ENCODE results near the gene TRIM28.

The TRIM28 gene

DNA sequence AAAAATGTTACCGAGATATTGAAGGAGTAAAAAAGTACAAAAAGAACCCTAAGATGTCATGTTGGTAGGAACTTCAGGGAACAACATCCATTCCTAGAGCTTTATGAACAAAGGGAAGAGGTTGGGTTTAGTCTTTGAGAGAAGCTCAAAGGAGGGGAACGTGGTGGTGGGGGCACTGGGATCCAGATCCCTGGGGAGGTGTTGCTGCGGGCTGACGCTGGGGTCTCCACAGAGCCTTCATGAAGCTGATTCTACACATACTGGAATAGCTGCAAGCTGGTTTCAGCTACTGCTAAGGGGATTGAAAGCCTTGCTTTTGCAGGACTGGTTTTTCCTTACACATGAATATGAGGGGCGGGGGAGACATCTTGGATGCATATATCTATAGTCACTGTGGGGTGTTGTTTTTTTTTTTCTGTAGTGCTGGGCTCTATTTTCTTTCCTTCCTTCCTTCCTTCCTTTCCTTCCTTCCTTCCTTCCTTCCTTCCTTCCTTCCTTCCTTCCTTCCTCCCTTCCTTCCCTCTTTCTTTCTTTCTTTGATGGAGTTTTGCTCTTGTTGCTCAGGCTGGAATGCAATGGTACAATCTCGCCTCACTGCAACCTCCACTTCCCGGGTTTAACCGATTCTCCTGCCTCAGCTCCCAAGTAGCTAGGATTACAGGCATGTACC, 35.7 kb downstream of the TRIM28 start:
- DNase-seq = peak in 1 of 3 donors; percentile 5

DNA sequence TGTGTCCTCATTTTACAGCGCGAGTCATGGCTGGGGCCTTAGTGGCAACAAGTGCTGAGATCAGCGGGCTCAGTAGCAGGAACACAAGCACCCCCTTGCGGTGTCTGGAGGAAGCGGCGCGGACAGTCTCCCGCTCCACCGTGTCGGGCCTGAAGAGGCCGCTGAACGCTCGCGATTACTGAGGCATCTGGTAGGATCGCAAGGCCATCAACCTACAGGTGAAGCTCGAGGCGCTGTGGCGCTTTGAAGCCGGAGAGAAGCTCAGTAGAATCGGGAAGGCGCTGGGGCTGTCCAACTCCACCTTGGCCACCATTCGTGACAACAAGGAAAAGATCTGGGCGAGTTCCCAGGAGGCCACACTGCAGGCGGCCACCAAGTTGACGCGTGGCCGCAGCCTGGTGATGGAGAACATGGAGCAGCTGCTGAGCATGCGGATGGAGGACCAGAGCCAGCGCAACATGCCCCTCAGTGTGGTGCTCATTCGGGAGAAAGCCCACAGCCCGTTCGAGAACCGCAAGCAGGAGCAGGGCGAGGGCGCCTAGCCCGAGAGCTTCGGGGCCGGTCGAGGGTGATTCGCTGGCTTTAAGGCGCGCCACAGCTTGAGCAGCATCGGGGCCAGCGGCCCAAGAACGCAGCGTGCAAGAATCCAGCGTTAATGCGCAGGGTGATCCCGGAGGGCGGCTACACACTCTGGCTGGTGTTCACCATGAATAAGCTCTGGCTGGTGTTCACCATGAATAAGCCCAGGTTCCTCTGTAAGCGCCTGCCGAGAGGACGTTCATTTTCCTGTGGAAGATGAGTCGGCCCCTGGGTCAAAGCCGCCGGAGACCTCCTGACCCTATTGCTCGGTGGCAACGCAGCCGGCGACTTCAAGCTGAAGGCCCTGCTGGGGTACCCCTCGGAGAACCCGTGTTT, 37.6 kb downstream of the TRIM28 start:
- DNase-seq = peak; percentile 92 to 93 (median 92)

DNA sequence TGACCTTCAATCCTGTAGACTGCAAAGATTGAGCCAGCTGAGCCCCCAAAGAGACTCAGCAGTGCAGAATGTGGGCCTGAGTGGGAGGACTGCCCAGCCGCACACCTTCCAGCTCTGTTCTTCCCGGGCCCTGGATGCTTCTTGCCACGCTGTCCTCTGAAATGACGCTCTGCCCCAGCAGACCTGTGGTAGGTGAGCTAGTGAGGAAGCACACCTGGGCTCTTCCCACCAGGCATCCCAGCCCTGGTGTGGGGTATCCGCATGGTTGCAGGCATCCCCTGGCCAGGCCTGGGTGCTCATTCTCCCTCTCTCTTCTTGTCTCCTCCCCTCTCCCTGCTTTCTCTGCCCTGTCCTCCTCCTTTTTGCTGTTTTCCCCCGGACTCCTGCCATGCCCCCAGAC, 39.1 kb downstream of the TRIM28 start:
- DNase-seq = peak in 1 of 3 donors; percentile 9

DNA sequence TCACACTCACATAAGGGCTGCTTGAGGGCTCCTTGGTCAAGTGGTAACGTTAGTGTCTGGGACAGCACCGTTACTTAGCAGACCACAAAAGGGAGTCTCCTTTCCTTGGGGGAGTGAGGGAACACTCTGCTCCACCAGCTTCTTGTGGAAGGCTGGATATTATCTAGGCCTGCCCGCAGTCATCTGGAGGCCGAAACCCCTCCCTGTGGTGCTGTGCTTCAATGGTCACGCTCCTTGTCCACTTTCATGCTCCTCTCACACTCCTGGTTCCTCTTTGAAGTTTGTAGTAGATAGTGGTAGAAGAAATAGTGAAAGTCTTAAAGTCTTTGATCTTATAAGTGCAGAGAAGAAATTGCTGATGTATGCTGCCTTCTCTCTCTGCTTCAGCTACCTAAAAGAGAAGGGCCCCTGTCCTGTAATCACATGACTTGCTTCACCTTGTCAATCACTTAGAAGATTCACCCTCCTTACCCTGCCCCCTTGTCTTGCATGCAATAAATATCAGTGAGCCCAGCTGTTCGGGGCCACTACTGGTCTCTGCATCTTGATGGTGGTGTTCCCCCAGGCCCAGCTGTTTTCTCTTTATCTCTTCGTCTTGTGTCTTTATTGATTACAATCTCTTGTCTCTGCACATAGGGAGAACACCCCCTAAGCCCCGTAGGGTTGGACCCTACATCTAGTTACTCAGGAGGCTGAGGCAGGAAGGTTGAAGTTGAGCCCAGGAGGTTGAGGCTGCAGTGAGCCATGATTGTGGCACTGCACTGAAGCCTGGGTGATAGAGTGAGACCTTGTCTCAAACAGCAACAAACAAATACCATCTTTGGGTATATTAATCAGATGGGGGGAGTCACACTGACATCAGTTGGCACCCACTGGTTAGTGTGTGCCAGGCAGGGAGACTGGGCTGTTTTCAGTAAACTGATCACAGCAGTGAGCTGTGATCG, 40.9 kb downstream of the TRIM28 start:
- DNase-seq = peak in 1 of 3 donors; percentile 5

DNA sequence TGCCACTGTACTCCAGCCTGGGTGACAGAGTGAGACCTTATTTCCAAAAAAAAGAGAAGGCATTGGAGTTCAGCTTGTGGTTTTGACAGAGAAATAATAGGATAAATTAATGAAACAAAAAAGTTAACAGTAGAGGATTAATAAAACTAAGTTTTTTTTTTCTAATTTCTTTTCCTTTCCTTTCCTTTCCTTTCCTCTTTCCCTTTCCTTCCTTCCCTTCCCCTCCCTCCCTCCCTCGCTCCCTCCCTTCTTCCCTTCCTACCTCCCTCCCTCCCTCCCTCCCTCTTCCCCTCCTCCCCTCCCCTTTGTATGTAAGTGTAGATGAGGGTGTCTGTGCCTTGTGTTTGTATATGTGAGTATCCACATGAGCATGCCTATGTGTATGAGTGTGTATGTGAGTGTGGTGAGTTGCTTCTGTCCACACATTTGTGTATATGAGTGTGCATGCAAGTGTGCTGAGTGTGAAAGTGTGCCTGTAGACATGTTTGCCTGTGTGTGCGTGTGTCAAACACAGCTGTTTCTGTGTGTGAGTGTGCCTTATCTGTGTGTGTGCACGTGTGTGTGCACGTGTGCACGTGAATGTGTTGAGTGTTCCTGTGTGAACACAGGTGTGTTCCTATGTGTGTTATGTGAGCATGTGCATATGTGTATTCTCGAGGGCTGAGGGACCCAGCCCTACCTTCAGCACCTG, 41.7 kb downstream of the TRIM28 start:
- peak in 1 of 3 donors; percentile 8 for DNase-seq

DNA sequence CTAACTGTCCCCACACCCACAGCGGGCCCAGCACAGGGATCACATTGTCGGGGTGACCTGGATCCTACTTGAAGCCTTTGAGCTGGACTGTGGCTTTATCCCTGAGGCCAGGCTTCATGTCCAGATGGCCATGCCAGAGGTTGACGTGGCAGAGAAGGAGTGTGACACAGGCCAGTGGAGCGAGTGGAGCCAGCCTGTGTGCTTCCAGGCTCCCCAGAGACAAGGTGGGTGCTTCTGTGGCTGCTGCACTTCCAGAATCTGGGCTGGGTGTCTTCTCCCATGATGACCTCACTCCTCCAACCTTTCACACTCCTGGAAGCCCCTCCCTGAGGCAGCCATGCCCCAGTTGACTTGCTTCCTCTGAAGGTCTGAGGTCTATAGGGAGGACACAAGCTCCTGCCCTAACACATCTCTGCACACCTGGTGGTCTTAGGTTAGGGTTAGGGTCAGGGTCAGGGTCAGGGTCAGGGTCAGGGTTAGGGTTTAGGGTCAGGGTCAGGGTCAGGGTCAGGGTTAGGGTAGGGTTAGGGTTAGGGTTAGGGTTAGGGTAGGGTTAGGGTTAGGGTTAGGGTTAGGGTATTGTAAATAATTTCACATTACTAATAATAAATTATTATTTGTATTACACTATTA, 42.4 kb downstream of the TRIM28 start:
- peak in 1 of 3 donors; percentile 8 for DNase-seq
